Astrocyte (in vitro differentiated cells and primary cell): Measurements from ENCODE around the gene TJP1.

ENCODE experiments used
- EZH2 ChIP-seq: IDR thresholded peaks from 2 replicates; pipeline ENCODE4 v1.6.1; 2012; ENCODE audit warnings: mild to moderate bottlenecking, low read length, inconsistent platforms; ENCODE audit not compliant: insufficient read depth
- TF ChIP-seq, protein P1 (sequence below): IDR thresholded peaks from 2 replicates; pipeline ENCODE4 v1.5.1; 2011; ENCODE audit warnings: low read depth, mild to moderate bottlenecking, inconsistent platforms, low read length, moderate library complexity; ENCODE audit not compliant: insufficient read depth

DNA sequence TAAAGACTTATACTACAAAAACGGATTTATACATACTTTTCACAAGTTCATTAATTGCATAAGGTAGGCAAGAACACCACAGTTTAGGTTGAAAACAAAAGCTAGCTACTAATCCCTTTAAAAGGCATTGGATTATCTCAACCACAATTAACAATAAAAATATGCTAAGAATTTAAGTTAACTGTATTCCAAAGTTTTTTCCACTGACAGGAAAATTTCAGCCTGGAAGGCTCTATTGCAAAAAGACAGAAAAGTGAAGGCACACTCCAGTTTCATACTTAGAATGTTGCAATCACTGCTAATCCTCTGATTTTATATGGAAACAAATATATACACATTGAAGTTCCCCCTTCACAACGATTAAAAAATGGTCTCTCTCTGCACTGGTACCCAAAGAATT lies 71.5 kb downstream of the TJP1 start:
- TF ChIP-seq, protein P1, sequence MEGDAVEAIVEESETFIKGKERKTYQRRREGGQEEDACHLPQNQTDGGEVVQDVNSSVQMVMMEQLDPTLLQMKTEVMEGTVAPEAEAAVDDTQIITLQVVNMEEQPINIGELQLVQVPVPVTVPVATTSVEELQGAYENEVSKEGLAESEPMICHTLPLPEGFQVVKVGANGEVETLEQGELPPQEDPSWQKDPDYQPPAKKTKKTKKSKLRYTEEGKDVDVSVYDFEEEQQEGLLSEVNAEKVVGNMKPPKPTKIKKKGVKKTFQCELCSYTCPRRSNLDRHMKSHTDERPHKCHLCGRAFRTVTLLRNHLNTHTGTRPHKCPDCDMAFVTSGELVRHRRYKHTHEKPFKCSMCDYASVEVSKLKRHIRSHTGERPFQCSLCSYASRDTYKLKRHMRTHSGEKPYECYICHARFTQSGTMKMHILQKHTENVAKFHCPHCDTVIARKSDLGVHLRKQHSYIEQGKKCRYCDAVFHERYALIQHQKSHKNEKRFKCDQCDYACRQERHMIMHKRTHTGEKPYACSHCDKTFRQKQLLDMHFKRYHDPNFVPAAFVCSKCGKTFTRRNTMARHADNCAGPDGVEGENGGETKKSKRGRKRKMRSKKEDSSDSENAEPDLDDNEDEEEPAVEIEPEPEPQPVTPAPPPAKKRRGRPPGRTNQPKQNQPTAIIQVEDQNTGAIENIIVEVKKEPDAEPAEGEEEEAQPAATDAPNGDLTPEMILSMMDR, result no peak
- no peak for TF ChIP-seq EZH2
